Measurements from ENCODE around the gene FOXK2.

The FOXK2 gene

GRCh38 chr17:82517230-82517865 is 2.2 kb upstream of the FOXK2 start:
- Histone ChIP-seq H3K4me3 (ENCODE audit: low read length in 2 of 2) (no peak overlapping the region), H3K79me1 (ENCODE audit: low read depth, low read length) (no peaks in the 10 kb centered on the region), H3K4ac (ENCODE audit: low read length) (no peak overlapping the region), H2BK120ac (ENCODE audit: low read depth, low read length) (no peak overlapping the region), H3K4me1 (ENCODE audit: control insufficient read depth in 2 of 2, insufficient read depth in 1 of 2, low read depth in 1 of 2, low read length in 2 of 2) (no peaks in the 10 kb centered on the region), H2BK12ac (ENCODE audit: low read length) (no peak overlapping the region), H2BK15ac (ENCODE audit: low read length) (no peak overlapping the region), H3K9ac (ENCODE audit: low read depth, low read length, poor library complexity) (no peak overlapping the region), H3K9me3 (replicated peaks in 1 of 2; ENCODE audit: control insufficient read depth in 2 of 2, insufficient read depth in 1 of 2, low read depth in 1 of 2, low read length in 2 of 2) (peaks cover 0 to 4% of the 10 kb centered on the region in 2 donors), H3K27me3 (ENCODE audit: control insufficient read depth in 3 of 3, insufficient read depth in 3 of 3, low read depth in 1 of 3, low read length in 3 of 3) (no peaks in the 10 kb centered on the region), H3K27ac (replicated peaks; ENCODE audit: low read length) (no peak overlapping the region), H3K18ac (ENCODE audit: low read length) (no peak overlapping the region), H3K23ac (ENCODE audit: low read depth, low read length, poor library complexity) (no peak overlapping the region), H3K4me2 (ENCODE audit: insufficient read depth, low read length, poor library complexity, severe bottlenecking) (no peak overlapping the region), H3K36me3 (replicated peaks in 1 of 2; ENCODE audit: control insufficient read depth in 2 of 2, insufficient read depth in 2 of 2, low read length in 2 of 2) (peaks cover 0 to 5% of the 10 kb centered on the region in 2 donors), H3K14ac (ENCODE audit: low read length) (no peak overlapping the region), H4K91ac (ENCODE audit: low read depth, low read length, poor library complexity) (no peak overlapping the region), H2AK5ac (ENCODE audit: low read depth, low read length) (no peak overlapping the region), H4K8ac (ENCODE audit: low read depth, low read length) (no peak overlapping the region), H2AFZ (ENCODE audit: low read length) (no peak overlapping the region), H2BK5ac (ENCODE audit: low read length) (no peak overlapping the region)
- no CpG with 5 or more reads among the region's 10 CpGs for WGBS, 2 donors (ENCODE audit: extremely low coverage in 2 of 2, insufficient read length in 2 of 2, insufficient replicate concordance in 1 of 2)
- DNase-seq (ENCODE audit: low spot score), result no peak

- Histone ChIP-seq H3K4me1 (ENCODE audit: control insufficient read depth in 2 of 2, insufficient read depth in 1 of 2, low read depth in 1 of 2, low read length in 2 of 2) (no peaks in the 10 kb centered on the region), H2BK120ac (ENCODE audit: low read depth, low read length) (no peak overlapping the region), H3K27ac (replicated peaks; ENCODE audit: low read length) (no peak overlapping the region), H3K79me1 (ENCODE audit: low read depth, low read length) (peaks cover 7% of the 10 kb centered on the region), H2AK5ac (ENCODE audit: low read depth, low read length) (peak overlapping the region; percentile 79), H3K9ac (ENCODE audit: low read depth, low read length, poor library complexity) (peak overlapping the region; percentile 88), H3K4ac (ENCODE audit: low read length) (no peak overlapping the region), H2BK15ac (ENCODE audit: low read length) (no peak overlapping the region), H3K23ac (ENCODE audit: low read depth, low read length, poor library complexity) (peak overlapping the region; percentile 73), H2AFZ (ENCODE audit: low read length) (peak overlapping the region; percentile 66), H3K4me2 (ENCODE audit: insufficient read depth, low read length, poor library complexity, severe bottlenecking) (peak overlapping the region; percentile 76), H4K8ac (ENCODE audit: low read depth, low read length) (no peak overlapping the region), H3K14ac (ENCODE audit: low read length) (no peak overlapping the region), H3K18ac (ENCODE audit: low read length) (peak overlapping the region; percentile 89), H3K4me3 (ENCODE audit: low read length in 2 of 2) (peak overlapping the region; percentile 68 to 99), H2BK5ac (ENCODE audit: low read length) (no peak overlapping the region), H4K91ac (ENCODE audit: low read depth, low read length, poor library complexity) (no peak overlapping the region), H3K36me3 (replicated peaks in 1 of 2; ENCODE audit: control insufficient read depth in 2 of 2, insufficient read depth in 2 of 2, low read length in 2 of 2) (peaks cover 0 to 22% of the 10 kb centered on the region in 2 donors), H3K9me3 (replicated peaks in 1 of 2; ENCODE audit: control insufficient read depth in 2 of 2, insufficient read depth in 1 of 2, low read depth in 1 of 2, low read length in 2 of 2) (peaks cover 0 to 4% of the 10 kb centered on the region in 2 donors), H3K27me3 (ENCODE audit: control insufficient read depth in 3 of 3, insufficient read depth in 3 of 3, low read depth in 1 of 3, low read length in 3 of 3) (no peaks in the 10 kb centered on the region), H2BK12ac (ENCODE audit: low read length) (no peak overlapping the region)
- WGBS, 2 donors (ENCODE audit: extremely low coverage in 2 of 2, insufficient read length in 2 of 2, insufficient replicate concordance in 1 of 2), result no CpG with 5 or more reads among the region's 94 CpGs
- no peak for DNase-seq (ENCODE audit: low spot score)
Observed at GRCh38 chr17:82519971-82520903, 705 bp downstream of the FOXK2 start.

GRCh38 chr17:82524540-82524939 is 5.0 kb downstream of the FOXK2 start:
- Histone ChIP-seq H3K4me1 (ENCODE audit: control insufficient read depth in 2 of 2, insufficient read depth in 1 of 2, low read depth in 1 of 2, low read length in 2 of 2) (peaks cover 6% of the 10 kb centered on the region in 2 donors), H3K36me3 (replicated peaks in 1 of 2; ENCODE audit: control insufficient read depth in 2 of 2, insufficient read depth in 2 of 2, low read length in 2 of 2) (peaks cover 2 to 27% of the 10 kb centered on the region in 2 donors), H3K4ac (ENCODE audit: low read length) (no peak overlapping the region), H3K4me3 (ENCODE audit: low read length in 2 of 2) (peak overlapping the region in 1 of 2 donors; percentile 40), H3K23ac (ENCODE audit: low read depth, low read length, poor library complexity) (peak overlapping the region; percentile 89), H3K9me3 (replicated peaks in 1 of 2; ENCODE audit: control insufficient read depth in 2 of 2, insufficient read depth in 1 of 2, low read depth in 1 of 2, low read length in 2 of 2) (peaks cover 0 to 4% of the 10 kb centered on the region in 2 donors), H3K27ac (replicated peaks; ENCODE audit: low read length) (no peak overlapping the region), H4K91ac (ENCODE audit: low read depth, low read length, poor library complexity) (no peak overlapping the region), H3K79me1 (ENCODE audit: low read depth, low read length) (peaks cover 15% of the 10 kb centered on the region), H2BK5ac (ENCODE audit: low read length) (no peak overlapping the region), H3K9ac (ENCODE audit: low read depth, low read length, poor library complexity) (no peak overlapping the region), H4K8ac (ENCODE audit: low read depth, low read length) (no peak overlapping the region), H2BK15ac (ENCODE audit: low read length) (no peak overlapping the region), H2BK120ac (ENCODE audit: low read depth, low read length) (no peak overlapping the region), H3K4me2 (ENCODE audit: insufficient read depth, low read length, poor library complexity, severe bottlenecking) (no peak overlapping the region), H3K18ac (ENCODE audit: low read length) (no peak overlapping the region), H3K27me3 (ENCODE audit: control insufficient read depth in 3 of 3, insufficient read depth in 3 of 3, low read depth in 1 of 3, low read length in 3 of 3) (no peaks in the 10 kb centered on the region), H3K14ac (ENCODE audit: low read length) (no peak overlapping the region), H2AK5ac (ENCODE audit: low read depth, low read length) (no peak overlapping the region), H2AFZ (ENCODE audit: low read length) (no peak overlapping the region), H2BK12ac (ENCODE audit: low read length) (no peak overlapping the region)
- DNase-seq (ENCODE audit: low spot score), result no peak
- no CpG with 5 or more reads among the region's 4 CpGs for WGBS, 2 donors (ENCODE audit: extremely low coverage in 2 of 2, insufficient read length in 2 of 2, insufficient replicate concordance in 1 of 2)

GRCh38 chr17:82525712-82526111 is 6.2 kb downstream of the FOXK2 start:
- H2AK5ac ChIP-seq (ENCODE audit: low read depth, low read length), result no peak overlapping the region
- H3K4ac ChIP-seq (ENCODE audit: low read length), result no peak overlapping the region
- H3K4me1 ChIP-seq (ENCODE audit: control insufficient read depth in 2 of 2, insufficient read depth in 1 of 2, low read depth in 1 of 2, low read length in 2 of 2), result peaks cover 7 to 8% of the 10 kb centered on the region in 2 donors
- H3K4me2 ChIP-seq (ENCODE audit: insufficient read depth, low read length, poor library complexity, severe bottlenecking), result no peak overlapping the region
- H3K36me3 ChIP-seq (replicated peaks in 1 of 2; ENCODE audit: control insufficient read depth in 2 of 2, insufficient read depth in 2 of 2, low read length in 2 of 2), result peaks cover 2 to 27% of the 10 kb centered on the region in 2 donors
- no peak overlapping the region for H2AFZ ChIP-seq (ENCODE audit: low read length)
- H3K23ac ChIP-seq (ENCODE audit: low read depth, low read length, poor library complexity), result no peak overlapping the region
- WGBS, 2 donors (ENCODE audit: extremely low coverage in 2 of 2, insufficient read length in 2 of 2, insufficient replicate concordance in 1 of 2), result no CpG with 5 or more reads among the region's 4 CpGs
- no peak overlapping the region for H2BK12ac ChIP-seq (ENCODE audit: low read length)
- H3K79me1 ChIP-seq (ENCODE audit: low read depth, low read length), result peaks cover 15% of the 10 kb centered on the region
- no peaks in the 10 kb centered on the region for H3K27me3 ChIP-seq (ENCODE audit: control insufficient read depth in 3 of 3, insufficient read depth in 3 of 3, low read depth in 1 of 3, low read length in 3 of 3)
- H2BK120ac ChIP-seq (ENCODE audit: low read depth, low read length), result no peak overlapping the region
- no peak overlapping the region for H2BK15ac ChIP-seq (ENCODE audit: low read length)
- DNase-seq (ENCODE audit: low spot score), result no peak
- no peak overlapping the region for H3K14ac ChIP-seq (ENCODE audit: low read length)
- H3K18ac ChIP-seq (ENCODE audit: low read length), result no peak overlapping the region
- no peak overlapping the region for H3K9ac ChIP-seq (ENCODE audit: low read depth, low read length, poor library complexity)
- H3K27ac ChIP-seq (replicated peaks; ENCODE audit: low read length), result no peak overlapping the region
- no peak overlapping the region for H3K4me3 ChIP-seq (ENCODE audit: low read length in 2 of 2)
- no peak overlapping the region for H4K91ac ChIP-seq (ENCODE audit: low read depth, low read length, poor library complexity)
- peaks cover 0 to 4% of the 10 kb centered on the region in 2 donors for H3K9me3 ChIP-seq (replicated peaks in 1 of 2; ENCODE audit: control insufficient read depth in 2 of 2, insufficient read depth in 1 of 2, low read depth in 1 of 2, low read length in 2 of 2)
- H2BK5ac ChIP-seq (ENCODE audit: low read length), result no peak overlapping the region
- no peak overlapping the region for H4K8ac ChIP-seq (ENCODE audit: low read depth, low read length)

All from neuronal stem cell (in vitro differentiated cells).